A549 treated with CpdA at 1 μM for 4 hours (cell line): Measurements from ENCODE around the gene ZNF35. TPM values are rescaled to one million over a fixed set of nuclear protein-coding genes. Genes with fewer than 3 reads are reported as not detected.

Experiments
- total RNA-seq: library from RNA; stranded (reverse); fragments of 200-300 nt; extraction: Qiagen RNA extraction; gene quantifications from 5 replicates; pipeline ENCODE4 v1.2.3, GENCODE V29; 2022; ENCODE audit warnings: low read depth

ZNF35 gene
- 4.1 to 7.7 TPM (median 5.1 TPM) in 5 replicates for total RNA-seq

GRCh38 chr3:44648564-44649229 is at the start of gene ZNF35:
TSS of gene ZNF35 (plus strand) at chr3:44648732. CDS start at chr3:44651068, 2,336 bp downstream.

GRCh38 chr3:44624749-44625480 is 23.6 kb upstream of the ZNF35 start, which contains the start of gene ZNF197:
TSS of gene ZNF197 (plus strand) at chr3:44625036. CDS start at chr3:44629155, 4,119 bp downstream.

Other genes starting within 250 kb of the ZNF35 start
- gene ZNF445, start 171.1 kb upstream of the ZNF35 start, total RNA-seq: 2.2 to 3.1 TPM (median 2.8 TPM) in 5 replicates
- not detected in 5 replicates for gene ZKSCAN7, start 93.5 kb upstream of the ZNF35 start, total RNA-seq
- not detected in 5 replicates for gene ZNF660, start 63.8 kb upstream of the ZNF35 start, total RNA-seq
- 1.0 to 2.4 TPM (median 1.7 TPM) in 5 replicates for gene ZNF197, start 23.7 kb upstream of the ZNF35 start, total RNA-seq
- 1.2 to 2.1 TPM (median 1.5 TPM) in 5 replicates for gene ZNF502, start 63.9 kb downstream of the ZNF35 start, total RNA-seq
- gene ZNF501, start 80.9 kb downstream of the ZNF35 start, total RNA-seq: not detected in 5 replicates
- gene KIAA1143, start 112.9 kb downstream of the ZNF35 start, total RNA-seq: 10.8 to 17.7 TPM (median 16.5 TPM) in 5 replicates
- 6.9 to 14.1 TPM (median 9.9 TPM) in 5 replicates for gene KIF15, start 113.1 kb downstream of the ZNF35 start, total RNA-seq
- gene TMEM42, start 213.2 kb downstream of the ZNF35 start, total RNA-seq: 5.7 to 10.6 TPM (median 9.8 TPM) in 5 replicates
- gene TGM4, start 225.9 kb downstream of the ZNF35 start, total RNA-seq: 0.02 to 0.08 TPM (median 0.06 TPM) in 4 of 5 replicates, not detected in the other